BLaER1 treated with 17β-estradiol and CSF1 and Interleukin-3, amounts not matched to agents 10 nM and 100 nM (cell line): Measurements from ENCODE around the gene PHPT1.

Experiments
- H3K27ac ChIP-seq, 11 experiments: shearing (Covaris generic); formaldehyde crosslinking; 2 replicates each; pipeline ENCODE4 v1.8.1; 2022
- H3K27me3 ChIP-seq, 11 experiments: shearing (Covaris generic); formaldehyde crosslinking; 2 replicates each; pipeline ENCODE4 v1.8.1; 2022
- H3K36me3 ChIP-seq, 11 experiments: shearing (Covaris generic); formaldehyde crosslinking; 2 replicates each; pipeline ENCODE4 v1.8.1; 2022
- H3K4me1 ChIP-seq, 10 experiments: shearing (Covaris generic); formaldehyde crosslinking; 2 replicates each; pipeline ENCODE4 v1.8.1; 2022
- H3K4me2 ChIP-seq, 11 experiments: shearing (Covaris generic); formaldehyde crosslinking; 2 replicates each; pipeline ENCODE4 v1.8.1; 2022
- H3K4me3 ChIP-seq, 10 experiments: shearing (Covaris generic); formaldehyde crosslinking; 2 replicates each; pipeline ENCODE4 v1.8.1; 2022
- H3K9ac ChIP-seq, 11 experiments: shearing (Covaris generic); formaldehyde crosslinking; 2 replicates each; pipeline ENCODE4 v1.8.1; 2022
- H3K9me3 ChIP-seq, 11 experiments: shearing (Covaris generic); formaldehyde crosslinking; replicated peaks in 1 of 11; 2 replicates each; pipeline ENCODE4 v1.8.1; 2022
- H4K20me1 ChIP-seq, 11 experiments: shearing (Covaris generic); formaldehyde crosslinking; 2 replicates each; pipeline ENCODE4 v1.8.1; 2022
- Cebpa-rat ChIP-seq, 11 experiments: shearing (Covaris generic); IDR thresholded peaks; 2 replicates each; pipeline ENCODE4 v1.8.1; 2022

PHPT1 gene

GRCh38 chr9:136858844-136859757 is 9.9 kb downstream of the PHPT1 start:
- TF ChIP-seq Cebpa-rat (IDR thresholded peaks at IDR 0.05) = no peak
- no peaks in the 10 kb centered on the region for H3K27me3 ChIP-seq
- H3K27ac ChIP-seq = peak overlapping the region in 8 of 11 experiments; percentile 33 to 59 (median 42); a peak in 15 of 22 replicates
- H4K20me1 ChIP-seq = peaks cover 44 to 100% (median 96%) of the 10 kb centered on the region in 11 experiments; a peak in 21 of 22 replicates
- H3K4me2 ChIP-seq = peak overlapping the region; percentile 0 to 94 (median 80); a peak in 20 of 22 replicates
- H3K9ac ChIP-seq = peak overlapping the region; percentile 11 to 77 (median 58); a peak in 21 of 22 replicates
- no peaks in the 10 kb centered on the region for H3K9me3 ChIP-seq
- H3K4me3 ChIP-seq = no peak overlapping the region; a peak in 2 of 20 replicates
- peaks cover 43 to 92% (median 84%) of the 10 kb centered on the region in 10 experiments for H3K4me1 ChIP-seq
- peaks cover 33 to 59% (median 38%) of the 10 kb centered on the region in 11 experiments for H3K36me3 ChIP-seq

- no peak for TF ChIP-seq Cebpa-rat (IDR thresholded peaks at IDR 0.05)
- Histone ChIP-seq H3K4me2 (peak overlapping the region in 9 of 11 experiments; percentile 50 to 94 (median 81); a peak in 16 of 22 replicates), H3K9ac (peak overlapping the region in 8 of 11 experiments; percentile 9 to 58 (median 44); a peak in 8 of 22 replicates), H3K27me3 (no peaks in the 10 kb centered on the region), H3K9me3 (no peaks in the 10 kb centered on the region), H4K20me1 (peaks cover 48 to 100% (median 99%) of the 10 kb centered on the region in 11 experiments; a peak in 21 of 22 replicates), H3K4me1 (peaks cover 50 to 91% (median 82%) of the 10 kb centered on the region in 10 experiments), H3K36me3 (peaks cover 37 to 68% (median 47%) of the 10 kb centered on the region in 11 experiments), H3K4me3 (no peak overlapping the region), H3K27ac (no peak overlapping the region; a peak in 1 of 22 replicates)
These were observed 11.3 kb downstream of the PHPT1 start for GRCh38 chr9:136860529-136860928.

GRCh38 chr9:136860933-136861873 is 12.0 kb downstream of the PHPT1 start:
- peaks cover 37 to 68% (median 47%) of the 10 kb centered on the region in 11 experiments for H3K36me3 ChIP-seq
- no peak for TF ChIP-seq Cebpa-rat (IDR thresholded peaks at IDR 0.05)
- H3K4me2 ChIP-seq = peak overlapping the region in 8 of 11 experiments; percentile 12 to 94 (median 82); a peak in 14 of 22 replicates
- H3K27ac ChIP-seq = no peak overlapping the region; a peak in 1 of 22 replicates
- no peaks in the 10 kb centered on the region for H3K27me3 ChIP-seq
- H4K20me1 ChIP-seq = peaks cover 48 to 94% (median 92%) of the 10 kb centered on the region in 11 experiments; a peak in 21 of 22 replicates
- H3K4me3 ChIP-seq = no peak overlapping the region
- peaks cover 44 to 84% (median 76%) of the 10 kb centered on the region in 10 experiments for H3K4me1 ChIP-seq
- no peaks in the 10 kb centered on the region for H3K9me3 ChIP-seq
- H3K9ac ChIP-seq = peak overlapping the region in 9 of 11 experiments; percentile 10 to 58 (median 40); a peak in 8 of 22 replicates

GRCh38 chr9:136861874-136862457 is 12.8 kb downstream of the PHPT1 start:
- H4K20me1 ChIP-seq = peaks cover 48 to 86% (median 85%) of the 10 kb centered on the region in 11 experiments; a peak in 21 of 22 replicates

GRCh38 chr9:136862849-136863622 is 13.8 kb downstream of the PHPT1 start:
- peaks cover 48 to 76% (median 74%) of the 10 kb centered on the region in 11 experiments; a peak in 21 of 22 replicates for H4K20me1 ChIP-seq
- peak overlapping the region in 2 of 11 experiments; percentile 94 to 99; a peak in 1 of 22 replicates for H3K4me2 ChIP-seq
- no peaks in the 10 kb centered on the region for H3K27me3 ChIP-seq
- peaks cover 37 to 65% (median 47%) of the 10 kb centered on the region in 11 experiments for H3K36me3 ChIP-seq
- no peak for TF ChIP-seq Cebpa-rat (IDR thresholded peaks at IDR 0.05)
- no peak overlapping the region for H3K27ac ChIP-seq
- peaks cover 0 to 14% (median 7%) of the 10 kb centered on the region in 11 experiments; a peak in 11 of 22 replicates for H3K9me3 ChIP-seq
- H3K9ac ChIP-seq = peak overlapping the region in 9 of 11 experiments; percentile 1 to 97 (median 92); a peak in 7 of 22 replicates
- H3K4me3 ChIP-seq = no peak overlapping the region
- H3K4me1 ChIP-seq = peaks cover 51 to 77% (median 67%) of the 10 kb centered on the region in 10 experiments

More at GRCh38 chr9:136861874-136862457, 12.8 kb downstream of the PHPT1 start:
- peaks cover 37 to 66% (median 47%) of the 10 kb centered on the region in 11 experiments for H3K36me3 ChIP-seq
- no peak for TF ChIP-seq Cebpa-rat (IDR thresholded peaks at IDR 0.05)
- H3K9me3 ChIP-seq = peaks cover 0 to 3% (median 0%) of the 10 kb centered on the region in 11 experiments; a peak in 6 of 22 replicates
- H3K27ac ChIP-seq = no peak overlapping the region
- H3K9ac ChIP-seq = peak overlapping the region in 7 of 11 experiments; percentile 8 to 48 (median 13); a peak in 5 of 22 replicates
- peak overlapping the region in 4 of 11 experiments; percentile 22 to 89 (median 53); a peak in 2 of 22 replicates for H3K4me2 ChIP-seq
- peaks cover 45 to 80% (median 73%) of the 10 kb centered on the region in 10 experiments for H3K4me1 ChIP-seq
- no peaks in the 10 kb centered on the region for H3K27me3 ChIP-seq
- H3K4me3 ChIP-seq = no peak overlapping the region

- Histone ChIP-seq H4K20me1 (peaks cover 48 to 69% (median 67%) of the 10 kb centered on the region in 11 experiments; a peak in 21 of 22 replicates), H3K27me3 (no peaks in the 10 kb centered on the region), H3K4me1 (peaks cover 50 to 70% (median 60%) of the 10 kb centered on the region in 10 experiments), H3K27ac (no peak overlapping the region; a peak in 1 of 22 replicates), H3K9ac (peak overlapping the region in 9 of 11 experiments; percentile 1 to 97 (median 92); a peak in 11 of 22 replicates), H3K9me3 (peaks cover 0 to 20% (median 9%) of the 10 kb centered on the region in 11 experiments; a peak in 11 of 22 replicates), H3K4me3 (no peak overlapping the region), H3K36me3 (peaks cover 37 to 65% (median 47%) of the 10 kb centered on the region in 11 experiments), H3K4me2 (peak overlapping the region; percentile 91 to 99 (median 97); a peak in 18 of 22 replicates)
- no peak for TF ChIP-seq Cebpa-rat (IDR thresholded peaks at IDR 0.05)
These were observed 14.5 kb downstream of the PHPT1 start for GRCh38 chr9:136863623-136864273.
